Common myeloid progenitor, CD34-positive (primary cell): ENCODE results near the gene PNMT.
"Not testable (repeated sequence)": the region's sequence is repeated elsewhere in the genome, so short reads cannot be mapped to it uniquely, and the experiment has no call there.

ENCODE experiments used
- CTCF ChIA-PET: fragments of 350-600 bp; sonication (Branson Sonifier 250); formaldehyde crosslinking; loops from one replicate; lab custom pipeline; 2021; ENCODE audit warnings: antibody characterized with exemption; lab: Charles Lee
- POLR2A ChIA-PET: fragments of 350-600 bp; sonication (Branson Sonifier 250); formaldehyde crosslinking; loops from one replicate; lab custom pipeline; 2021; ENCODE audit warnings: antibody characterized with exemption; lab: Charles Lee
- DNase-seq, 3 donors: peaks; one replicate each; pipeline versions ENCODE4 v3.0.0 to v3.0.0-alpha.2; 2013
- H3K27ac ChIP-seq, 2 experiments: 1 replicate in 1 of 2; 2 replicates in 1 of 2; pipeline ENCODE4 v1.7.0; 2013; ENCODE audit warnings: inconsistent platforms in 2 of 2, low read length in 2 of 2, mild to moderate bottlenecking in 2 of 2, low read depth in 1 of 2, moderate library complexity in 1 of 2; ENCODE audit not compliant: severe bottlenecking in 2 of 2, insufficient read depth in 1 of 2, poor library complexity in 1 of 2
- H3K27me3 ChIP-seq, 5 experiments: replicated peaks in 2 of 5; 1 replicate in 3 of 5; 2 replicates in 2 of 5; pipeline versions ENCODE4 v1.6.1 to v1.7.0; 2013; ENCODE audit warnings: low read length in 4 of 5, mild to moderate bottlenecking in 2 of 5, moderate library complexity in 2 of 5, inconsistent platforms in 1 of 5; ENCODE audit not compliant: insufficient read depth in 5 of 5, control insufficient read depth in 4 of 5
- H3K36me3 ChIP-seq, 4 experiments: 1 replicate in 2 of 4; 2 replicates in 2 of 4; pipeline versions ENCODE4 v1.6.1 to v1.7.0; 2013; ENCODE audit warnings: low read length in 3 of 4, control low read depth in 1 of 4, mild to moderate bottlenecking in 1 of 4; ENCODE audit not compliant: control insufficient read depth in 4 of 4, insufficient read depth in 4 of 4
- H3K4me1 ChIP-seq, 4 experiments: 1 replicate in 3 of 4; 2 replicates in 1 of 4; pipeline versions ENCODE4 v1.6.1 to v1.7.1; 2013; ENCODE audit warnings: low read length in 3 of 4, mild to moderate bottlenecking in 3 of 4, control low read depth in 1 of 4, inconsistent platforms in 1 of 4, moderate library complexity in 1 of 4; ENCODE audit not compliant: control insufficient read depth in 4 of 4, insufficient read depth in 4 of 4; ENCODE audit errors: control extremely low read depth in 1 of 4
- H3K4me3 ChIP-seq, 7 experiments: 1 replicate in 4 of 7; 2 replicates in 3 of 7; pipeline versions ENCODE4 v1.5.1 to v1.7.0; 2013; ENCODE audit warnings: mild to moderate bottlenecking in 7 of 7, low read length in 6 of 7, moderate library complexity in 6 of 7, inconsistent platforms in 2 of 7, low read depth in 2 of 7, control low read depth in 1 of 7; ENCODE audit not compliant: insufficient read depth in 4 of 7, control insufficient read depth in 1 of 7; ENCODE audit errors: extremely low read depth in 1 of 7
- H3K9me3 ChIP-seq, 5 experiments: 1 replicate in 4 of 5; 2 replicates in 1 of 5; pipeline versions ENCODE4 v1.6.1 to v1.7.1; 2013; ENCODE audit warnings: low read length in 4 of 5, mild to moderate bottlenecking in 2 of 5, inconsistent platforms in 1 of 5, low read depth in 1 of 5, moderate library complexity in 1 of 5; ENCODE audit not compliant: control insufficient read depth in 4 of 5, insufficient read depth in 2 of 5; ENCODE audit errors: control extremely low read depth in 1 of 5
- WGBS: methylation state at CpG from one replicate; pipeline ENCODE4 v1.1.5; 2013; ENCODE audit not compliant: insufficient coverage; 5-methylcytosine and 5-hydroxymethylcytosine counted together

PNMT gene

GRCh38 chr17:39706921-39707337 is 38.7 kb downstream of the PNMT start:
- H3K36me3 ChIP-seq, result no peaks in the 10 kb centered on the region
- no peak overlapping the region for H3K4me3 ChIP-seq
- no peak overlapping the region for H3K27ac ChIP-seq
- 79% methylated on average over 6 of the region's 7 CpGs for WGBS
- H3K4me1 ChIP-seq, result peaks cover 0 to 5% (median 0%) of the 10 kb centered on the region in 4 experiments
- H3K9me3 ChIP-seq, result no peaks in the 10 kb centered on the region
- CTCF ChIA-PET, result no interaction called here
- POLR2A ChIA-PET, result no interaction called here
- no peak for DNase-seq
- peaks cover 0 to 7% (median 2%) of the 10 kb centered on the region in 5 experiments for H3K27me3 ChIP-seq

- H3K4me3 ChIP-seq, result no peak overlapping the region
- H3K27ac ChIP-seq, result no peak overlapping the region
- POLR2A ChIA-PET, result no interaction called here
- H3K36me3 ChIP-seq, result no peaks in the 10 kb centered on the region
- no peaks in the 10 kb centered on the region for H3K27me3 ChIP-seq
- no peaks in the 10 kb centered on the region for H3K9me3 ChIP-seq
- CTCF ChIA-PET, result interaction anchor here (0.9 kb wide), 1 partner anchor 87 kb away, joined by 4 read pairs; no protein-coding TSS in a partner anchor
- H3K4me1 ChIP-seq, result peaks cover 0 to 5% (median 0%) of the 10 kb centered on the region in 4 experiments
- WGBS, result 94% methylated on average over 9 of the region's 14 CpGs
- DNase-seq, result no peak
Measured at GRCh38 chr17:39709319-39709997, 41.2 kb downstream of the PNMT start.

- Histone ChIP-seq H3K4me3 (no peak overlapping the region), H3K27ac (no peak overlapping the region), H3K36me3 (no peaks in the 10 kb centered on the region), H3K4me1 (peaks cover 0 to 5% (median 0%) of the 10 kb centered on the region in 4 experiments), H3K27me3 (no peaks in the 10 kb centered on the region), H3K9me3 (no peaks in the 10 kb centered on the region)
- no peak for DNase-seq
- WGBS, result 97% methylated on average over 19 of the region's 20 CpGs
- ChIA-PET CTCF (interaction anchor here (0.8 to 1.1 kb wide), 2 partner anchors 10 to 20 kb away, joined by 3 to 4 read pairs; partner anchors contain the start of gene MIEN1), POLR2A (interaction anchor here (0.6 kb wide), 1 partner anchor 27 kb away, joined by 5 read pairs; no protein-coding TSS in a partner anchor)
Measured at GRCh38 chr17:39709998-39710964, 42.0 kb downstream of the PNMT start.

DNA sequence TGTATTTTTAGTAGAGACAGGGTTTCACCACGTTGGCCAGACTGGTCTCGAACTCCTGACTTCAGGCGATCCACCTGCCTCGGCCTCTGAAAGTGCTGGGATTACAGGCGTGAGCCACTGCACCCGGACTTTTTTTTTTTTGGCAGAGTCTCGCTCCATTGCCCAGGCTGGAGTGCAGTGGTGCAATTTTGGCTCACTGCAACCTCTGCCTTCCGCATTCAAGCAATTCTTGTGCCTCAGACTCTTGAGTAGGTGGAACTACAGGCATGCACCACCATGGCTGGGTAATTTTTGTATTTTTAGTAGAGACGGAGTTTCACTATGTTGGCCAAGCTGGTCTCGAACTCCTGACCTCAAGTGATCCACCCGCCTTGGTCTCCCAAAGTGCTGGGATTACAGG is 42.8 kb downstream of the PNMT start:
- WGBS, result over 99% methylated on average over 10 of the region's 11 CpGs
- POLR2A ChIA-PET, result interaction anchor here (0.6 kb wide), 1 partner anchor 26 kb away, joined by 5 read pairs; no protein-coding TSS in a partner anchor

GRCh38 chr17:39711851-39712250 is 43.6 kb downstream of the PNMT start:
- ChIA-PET CTCF (interaction anchor here (0.7 kb wide), 1 partner anchor 12 kb away, joined by 3 read pairs; no protein-coding TSS in a partner anchor), POLR2A (no interaction called here)
- H3K36me3 ChIP-seq, result no peaks in the 10 kb centered on the region
- peaks cover 0 to 5% (median 0%) of the 10 kb centered on the region in 4 experiments for H3K4me1 ChIP-seq
- H3K27me3 ChIP-seq, result no peaks in the 10 kb centered on the region
- no peak overlapping the region for H3K4me3 ChIP-seq
- no peak for DNase-seq
- 97% methylated on average over 7 of the region's 10 CpGs for WGBS
- no peaks in the 10 kb centered on the region for H3K9me3 ChIP-seq
- no peak overlapping the region for H3K27ac ChIP-seq

More for the DNA sequence above, 42.8 kb downstream of the PNMT start:
- not testable (repeated sequence) for H3K9me3 ChIP-seq, DNase-seq, H3K4me1 ChIP-seq, H3K27me3 ChIP-seq, H3K27ac ChIP-seq, H3K36me3 ChIP-seq, H3K4me3 ChIP-seq
- CTCF ChIA-PET, result interaction anchor here (0.8 to 1.1 kb wide), 2 partner anchors 9 to 19 kb away, joined by 3 to 4 read pairs; partner anchors contain the start of gene MIEN1

- 87% methylated on average over 3 of the region's 4 CpGs for WGBS
Measured at GRCh38 chr17:39714234-39714633, 46.0 kb downstream of the PNMT start.

More at GRCh38 chr17:39714234-39714633, 46.0 kb downstream of the PNMT start:
- ChIA-PET CTCF (interaction anchor here (0.8 kb wide), 1 partner anchor 9 kb away, joined by 3 read pairs; no protein-coding TSS in a partner anchor), POLR2A (no interaction called here)
- Histone ChIP-seq H3K27ac (no peak overlapping the region), H3K36me3 (no peaks in the 10 kb centered on the region), H3K27me3 (no peaks in the 10 kb centered on the region), H3K4me3 (no peak overlapping the region), H3K9me3 (no peaks in the 10 kb centered on the region), H3K4me1 (no peaks in the 10 kb centered on the region)
- no peak for DNase-seq
